Calu3 (cell line): ENCODE results near the gene DNAJB5. TPM values are rescaled to one million over a fixed set of nuclear protein-coding genes. Genes with fewer than 3 reads are reported as not detected.
A peak's percentile ranks its signal among the peaks of the same experiment; 100 is the strongest.

Source experiments
- BruUV-seq: library from RNA; stranded (reverse); fragments of 400-500 nt; replicated peaks from 2 replicates; lab custom pipeline; 2021; lab: Mats Ljungman, UMichigan
- CTCF ChIA-PET: fragments of 300-600 bp; sonication (Branson Sonifier 250); formaldehyde crosslinking; loops from one replicate; lab custom pipeline; 2022; ENCODE audit warnings: antibody characterized with exemption; lab: Charles Lee
- DNase-seq: peaks from one replicate; pipeline ENCODE4 v3.0.0; 2022
- H3K27ac Mint-ChIP-seq: one replicate; pipeline ENCODE4 v1.8.0; 2022; ENCODE audit warnings: mixed read lengths; ENCODE audit not compliant: unreplicated experiment
- H3K27me3 Mint-ChIP-seq: one replicate; pipeline ENCODE4 v1.8.0; 2022; ENCODE audit warnings: mixed read lengths; ENCODE audit not compliant: unreplicated experiment
- H3K36me3 Mint-ChIP-seq: one replicate; pipeline ENCODE4 v1.8.0; 2022; ENCODE audit warnings: mild to moderate bottlenecking, moderate library complexity, mixed read lengths; ENCODE audit not compliant: insufficient read depth, unreplicated experiment
- H3K4me1 Mint-ChIP-seq: one replicate; pipeline ENCODE4 v1.8.0; 2022; ENCODE audit warnings: mild to moderate bottlenecking, low read depth, mixed read lengths; ENCODE audit not compliant: unreplicated experiment
- H3K4me3 Mint-ChIP-seq: one replicate; pipeline ENCODE4 v1.8.0; 2022; ENCODE audit warnings: mild to moderate bottlenecking, low read depth, moderate library complexity, mixed read lengths; ENCODE audit not compliant: unreplicated experiment
- H3K9me3 Mint-ChIP-seq: one replicate; pipeline ENCODE4 v1.8.0; 2022; ENCODE audit warnings: low read depth, mixed read lengths; ENCODE audit not compliant: unreplicated experiment
- CTCF ChIP-seq: fragments of 200-600 bp; IDR thresholded peaks from one replicate; pipeline ENCODE4 v1.8.0; 2022; ENCODE audit warnings: antibody characterized with exemption; ENCODE audit not compliant: unreplicated experiment
- intact Hi-C: fragments of 100-400 bp; cut with micrococcal nuclease; formaldehyde crosslinking; loops from one replicate; pipeline ENCODE4 v1.10.0; 2022; ENCODE audit not compliant: unreplicated experiment
- total RNA-seq: library from RNA; stranded (reverse); gene quantifications from 2 replicates; pipeline ENCODE4 v1.2.3, GENCODE V29; 2022

The DNAJB5 gene
- total RNA-seq, 1 experiment from 2014 or later = 3.1 TPM

DNA sequence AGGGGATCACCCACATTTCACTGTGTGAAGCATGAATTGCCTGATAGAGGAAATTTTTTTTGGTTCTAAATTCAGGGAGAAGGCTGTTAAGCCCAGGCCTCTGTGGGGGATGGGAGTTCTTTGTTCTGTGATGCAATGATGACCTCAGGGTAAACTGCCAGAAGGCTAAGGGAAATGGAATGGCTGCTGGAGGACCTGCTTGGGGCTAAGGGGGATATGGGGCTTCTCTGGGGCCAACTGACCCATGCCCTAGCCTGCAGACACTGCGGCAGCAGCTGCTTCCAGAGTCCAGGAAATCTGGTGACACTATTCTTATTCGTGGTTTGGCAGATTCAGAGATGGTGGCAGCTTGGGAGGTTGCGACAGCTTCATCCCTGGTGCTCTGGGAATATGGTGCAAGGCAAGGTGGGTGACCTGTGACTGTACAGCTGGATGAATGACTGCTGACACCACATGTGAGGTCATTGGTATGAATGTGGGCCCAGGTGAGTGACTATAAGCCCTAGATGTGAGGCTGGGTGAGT is 52.6 kb downstream of the DNAJB5 start:
- intact Hi-C loops = no loop called here
- Mint-ChIP-seq H3K27me3 (no peaks in the 10 kb centered on the region), H3K9me3 (no peaks in the 10 kb centered on the region), H3K27ac (peak overlapping the region; percentile 27), H3K36me3 (peaks cover 17% of the 10 kb centered on the region), H3K4me3 (no peak overlapping the region), H3K4me1 (no peaks in the 10 kb centered on the region)
- no peak for DNase-seq
- BruUV-seq = no TSS peak
- CTCF ChIA-PET = interaction anchor here (1.6 kb wide), 1 partner anchor 142 kb away, joined by 4 read pairs; no protein-coding TSS in a partner anchor
- TF ChIP-seq CTCF = no peak

- no TSS peak for BruUV-seq
- DNase-seq = no peak
- H3K36me3 Mint-ChIP-seq = peaks cover 22% of the 10 kb centered on the region
- intact Hi-C loops = no loop called here
- no peaks in the 10 kb centered on the region for H3K4me1 Mint-ChIP-seq
- TF ChIP-seq CTCF = no peak
- no peaks in the 10 kb centered on the region for H3K9me3 Mint-ChIP-seq
- no peaks in the 10 kb centered on the region for H3K27me3 Mint-ChIP-seq
- no peak overlapping the region for H3K27ac Mint-ChIP-seq
- H3K4me3 Mint-ChIP-seq = no peak overlapping the region
- CTCF ChIA-PET = no interaction called here
Observed at GRCh38 chr9:35042891-35043545, 53.5 kb downstream of the DNAJB5 start.

DNA sequence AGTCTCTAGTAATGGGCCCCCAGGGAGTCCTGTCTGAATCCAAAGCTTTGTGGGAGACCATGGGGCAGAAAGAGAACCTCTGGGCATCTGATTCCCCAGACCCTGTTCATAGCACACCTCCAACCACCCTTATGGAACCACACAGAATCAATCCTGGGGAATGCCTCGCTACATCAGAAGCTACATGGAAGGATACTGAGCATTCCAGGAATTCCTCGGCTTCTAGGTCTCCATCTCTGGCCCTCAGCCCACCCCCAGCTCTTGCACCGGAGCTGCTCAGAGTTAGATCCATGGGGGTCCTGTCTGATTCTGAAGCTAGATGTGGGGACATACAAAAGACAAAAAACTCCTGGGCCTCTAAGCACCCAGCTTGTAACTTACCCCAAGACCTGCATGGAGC is 54.5 kb downstream of the DNAJB5 start:
- H3K27me3 Mint-ChIP-seq = no peaks in the 10 kb centered on the region
- no peaks in the 10 kb centered on the region for H3K9me3 Mint-ChIP-seq
- peaks cover 30% of the 10 kb centered on the region for H3K36me3 Mint-ChIP-seq
- CTCF ChIA-PET = interaction anchor here (0.6 kb wide), 1 partner anchor 46 kb away, joined by 9 read pairs; no protein-coding TSS in a partner anchor
- no peaks in the 10 kb centered on the region for H3K4me1 Mint-ChIP-seq
- intact Hi-C loops = no loop called here
- BruUV-seq = no TSS peak
- no peak overlapping the region for H3K4me3 Mint-ChIP-seq
- no peak for TF ChIP-seq CTCF
- DNase-seq = no peak
- no peak overlapping the region for H3K27ac Mint-ChIP-seq

Other genes with a start within 250 kb of the DNAJB5 start
- gene PHF24, start 31.5 kb upstream of the DNAJB5 start, total RNA-seq = not detected in 2 replicates
- gene VCP, start 82.9 kb downstream of the DNAJB5 start, total RNA-seq = 205 and 208 TPM in 2 replicates
- 38.8 and 46.2 TPM in 2 replicates for gene FANCG, start 90.2 kb downstream of the DNAJB5 start, total RNA-seq
- gene PIGO, start 106.8 kb downstream of the DNAJB5 start, total RNA-seq = 31.9 and 32.0 TPM in 2 replicates
- gene STOML2, start 113.4 kb downstream of the DNAJB5 start, total RNA-seq = 97.3 and 103 TPM in 2 replicates
- 16.8 and 17.5 TPM in 2 replicates for gene ATOSB, start 126.1 kb downstream of the DNAJB5 start, total RNA-seq
- 20.4 and 24.4 TPM in 2 replicates for gene UNC13B, start 172.3 kb downstream of the DNAJB5 start, total RNA-seq